Fibroblast of lung (primary cell): ENCODE data around the gene CCDC12.

Experiments used
- CTCF ChIP-seq, 2 donors: IDR thresholded peaks in 1 of 2; conservative IDR thresholded peaks in 1 of 2; 1 replicate in 1 of 2; 2 replicates in 1 of 2; pipeline ENCODE4 v1.5.1; 2011 to 2012; ENCODE audit warnings: low read length in 2 of 2, control low read depth in 1 of 2, inconsistent platforms in 1 of 2, low read depth in 1 of 2, mild to moderate bottlenecking in 1 of 2
- EZH2 ChIP-seq: IDR thresholded peaks from 2 replicates; pipeline ENCODE4 v1.5.1; 2012; ENCODE audit warnings: low read length, control low read depth, mild to moderate bottlenecking; ENCODE audit errors: missing control alignments

- TF ChIP-seq CTCF (conservative IDR thresholded peaks at IDR 0.05 in 1 of 2, IDR thresholded peaks at IDR 0.05 in 1 of 2; ENCODE audit: low read depth in 1 of 2, low read length in 2 of 2), result no peak
- TF ChIP-seq EZH2, result no peak
Observed at GRCh38 chr3:46884929-46885328, 91.6 kb downstream of the CCDC12 start.
